GM19043 (cell line): ENCODE results near the gene CEP350.
"Not testable (repeated sequence)": the region's sequence is repeated elsewhere in the genome, so short reads cannot be mapped to it uniquely, and the experiment has no call there.

ENCODE experiments used
- ATAC-seq: cut with Tn5 transposase; IDR thresholded peaks from one replicate; pipeline ENCODE4 v1.9.1; 2021; ENCODE audit warnings: low read depth; ENCODE audit not compliant: unreplicated experiment

The CEP350 gene

GRCh38 chr1:179984101-179984500 is 29.5 kb downstream of the CEP350 start:
- ATAC-seq: no peak

GRCh38 chr1:179984942-179985341 is 30.3 kb downstream of the CEP350 start:
- no peak for ATAC-seq

GRCh38 chr1:179990847-179991246 is 36.2 kb downstream of the CEP350 start:
- ATAC-seq: no peak

- no peak for ATAC-seq
Observed at GRCh38 chr1:179995576-179995975, 41.0 kb downstream of the CEP350 start.

- no peak for ATAC-seq
Observed at GRCh38 chr1:179996099-179996498, 41.5 kb downstream of the CEP350 start.

- no peak for ATAC-seq
Observed at GRCh38 chr1:180000575-180000974, 46.0 kb downstream of the CEP350 start.

- no peak for ATAC-seq
Observed at GRCh38 chr1:180002437-180002836, 47.8 kb downstream of the CEP350 start.

GRCh38 chr1:180003026-180003695 is 48.6 kb downstream of the CEP350 start:
- peak; percentile 84 for ATAC-seq

GRCh38 chr1:180006762-180007161 is 52.2 kb downstream of the CEP350 start:
- not testable (repeated sequence) for ATAC-seq

- no peak for ATAC-seq
Observed at GRCh38 chr1:180020017-180020416, 65.4 kb downstream of the CEP350 start.

- no peak for ATAC-seq
Observed at GRCh38 chr1:180026556-180026955, 71.9 kb downstream of the CEP350 start.

- ATAC-seq: no peak
Observed at GRCh38 chr1:180027949-180028445, 73.4 kb downstream of the CEP350 start.

GRCh38 chr1:180028864-180029263 is 74.3 kb downstream of the CEP350 start:
- no peak for ATAC-seq

GRCh38 chr1:180029524-180030135 is 75.0 kb downstream of the CEP350 start:
- ATAC-seq: no peak

GRCh38 chr1:180031664-180032063 is 77.1 kb downstream of the CEP350 start:
- ATAC-seq: no peak

GRCh38 chr1:180033390-180033789 is 78.8 kb downstream of the CEP350 start:
- ATAC-seq: no peak

- no peak for ATAC-seq
Observed at GRCh38 chr1:180040034-180040433, 85.4 kb downstream of the CEP350 start.

GRCh38 chr1:180041582-180041981 is 87.0 kb downstream of the CEP350 start:
- ATAC-seq: no peak

GRCh38 chr1:180042988-180043622 is 88.5 kb downstream of the CEP350 start:
- no peak for ATAC-seq

- no peak for ATAC-seq
Observed at GRCh38 chr1:180043785-180044184, 89.2 kb downstream of the CEP350 start.

GRCh38 chr1:180046674-180047073 is 92.1 kb downstream of the CEP350 start:
- ATAC-seq: no peak
